Gastroesophageal sphincter (tissue), 3 donors: ENCODE data around the gene KNOP1.

Experiments used
- CTCF ChIP-seq, 4 experiments: fragments of 200-600 bp in 2 of 4; fragments of 450-650 bp in 2 of 4; sonication (generic) in 1 of 4; IDR thresholded peaks; one replicate each; pipeline ENCODE4 v1.5.1; 2017 to 2019; ENCODE audit warnings: antibody characterized with exemption in 4 of 4, mild to moderate bottlenecking in 2 of 4, moderate library complexity in 2 of 4
- POLR2A ChIP-seq, 2 donors: fragments of 450-650 bp; IDR thresholded peaks; one replicate each; pipeline ENCODE4 v1.6.1; 2017; ENCODE audit warnings: antibody characterized with exemption in 2 of 2, mild to moderate bottlenecking in 2 of 2, moderate library complexity in 1 of 2

GRCh38 chr16:19745286-19746010 lies 27.4 kb upstream of the KNOP1 start:
- TF ChIP-seq CTCF (IDR thresholded peaks at IDR 0.05), result no peak
- TF ChIP-seq POLR2A (IDR thresholded peaks at IDR 0.05), result no peak
